ENCODE data around the gene OCSTAMP.

The OCSTAMP gene

DNA sequence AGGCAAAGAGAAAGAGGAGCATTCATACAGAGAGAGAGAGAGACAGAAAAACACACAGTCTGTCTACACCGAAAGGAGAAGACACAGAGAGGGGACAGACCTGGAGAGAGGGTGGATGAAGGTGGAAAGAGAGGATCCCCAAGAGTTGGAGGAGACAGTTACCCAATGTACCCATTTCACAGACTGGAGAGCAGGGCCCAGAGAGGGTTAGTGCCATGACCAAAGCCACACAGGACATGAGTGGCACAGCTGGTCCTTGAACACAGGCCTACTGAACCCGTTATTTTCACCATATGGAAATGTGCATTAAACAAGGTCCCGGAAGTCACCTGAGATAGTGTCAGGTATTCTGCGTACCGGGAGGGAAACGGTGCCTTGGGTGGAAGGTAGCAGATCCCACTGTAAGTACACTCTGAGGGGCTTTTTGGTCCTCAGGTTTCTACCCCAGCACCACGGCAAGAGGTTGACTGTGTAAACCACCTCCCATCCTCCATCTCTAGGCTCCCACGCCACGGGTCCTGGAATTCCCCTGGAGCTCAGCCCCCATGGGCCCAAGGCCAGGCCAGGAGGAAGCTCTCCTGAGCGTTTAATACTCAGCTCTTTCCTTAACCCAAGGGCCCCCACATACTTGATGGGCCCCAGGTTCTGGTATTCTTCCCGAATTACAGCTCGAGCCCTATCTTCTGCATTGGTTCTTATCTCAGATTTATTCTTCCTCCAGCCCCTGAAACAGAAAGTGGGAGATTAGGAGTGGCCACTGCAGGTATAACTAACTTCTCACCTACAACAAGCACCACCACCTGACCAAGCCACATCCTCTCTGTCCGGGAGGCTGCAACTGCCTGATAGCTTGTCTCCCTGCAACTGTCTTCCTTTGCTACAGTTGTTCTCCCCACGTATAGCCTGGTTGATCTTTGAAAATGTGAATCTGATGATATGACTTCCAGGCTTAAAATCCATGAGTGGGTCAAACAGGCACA lies 38.4 kb upstream of the OCSTAMP start:
- TF ChIP-seq, protein P1, sequence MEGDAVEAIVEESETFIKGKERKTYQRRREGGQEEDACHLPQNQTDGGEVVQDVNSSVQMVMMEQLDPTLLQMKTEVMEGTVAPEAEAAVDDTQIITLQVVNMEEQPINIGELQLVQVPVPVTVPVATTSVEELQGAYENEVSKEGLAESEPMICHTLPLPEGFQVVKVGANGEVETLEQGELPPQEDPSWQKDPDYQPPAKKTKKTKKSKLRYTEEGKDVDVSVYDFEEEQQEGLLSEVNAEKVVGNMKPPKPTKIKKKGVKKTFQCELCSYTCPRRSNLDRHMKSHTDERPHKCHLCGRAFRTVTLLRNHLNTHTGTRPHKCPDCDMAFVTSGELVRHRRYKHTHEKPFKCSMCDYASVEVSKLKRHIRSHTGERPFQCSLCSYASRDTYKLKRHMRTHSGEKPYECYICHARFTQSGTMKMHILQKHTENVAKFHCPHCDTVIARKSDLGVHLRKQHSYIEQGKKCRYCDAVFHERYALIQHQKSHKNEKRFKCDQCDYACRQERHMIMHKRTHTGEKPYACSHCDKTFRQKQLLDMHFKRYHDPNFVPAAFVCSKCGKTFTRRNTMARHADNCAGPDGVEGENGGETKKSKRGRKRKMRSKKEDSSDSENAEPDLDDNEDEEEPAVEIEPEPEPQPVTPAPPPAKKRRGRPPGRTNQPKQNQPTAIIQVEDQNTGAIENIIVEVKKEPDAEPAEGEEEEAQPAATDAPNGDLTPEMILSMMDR (IDR thresholded peaks at IDR 0.05; ENCODE audit: low read depth, low read length, missing control alignments): no peak
- DNase-seq (ENCODE audit: low read depth): no peak
- no peak overlapping the region for H3K4me3 ChIP-seq (ENCODE audit: low read depth, low read length)

DNA sequence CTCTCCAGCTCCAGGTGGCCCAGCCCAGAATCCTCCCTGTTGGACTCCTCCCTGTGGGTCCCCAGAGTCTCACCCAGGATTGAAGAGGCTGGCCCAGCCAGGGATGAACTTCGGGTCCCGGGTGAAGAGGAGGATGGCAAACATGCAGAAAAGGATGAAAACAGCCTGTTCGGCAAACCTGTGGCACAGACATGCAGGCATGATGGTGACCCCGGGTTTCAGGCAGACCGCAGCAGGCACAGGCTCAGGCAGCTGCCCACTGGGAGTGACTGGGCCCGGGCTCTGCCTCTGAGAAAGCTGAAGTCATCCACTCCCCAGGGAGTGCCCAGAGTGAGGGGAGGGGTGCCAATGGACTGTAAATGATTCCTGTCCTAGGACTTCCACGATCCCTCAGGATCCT lies 37.5 kb upstream of the OCSTAMP start:
- TF ChIP-seq, protein P1 (IDR thresholded peaks at IDR 0.05; ENCODE audit: low read depth, low read length, missing control alignments): no peak
- no peak for DNase-seq (ENCODE audit: low read depth)

DNA sequence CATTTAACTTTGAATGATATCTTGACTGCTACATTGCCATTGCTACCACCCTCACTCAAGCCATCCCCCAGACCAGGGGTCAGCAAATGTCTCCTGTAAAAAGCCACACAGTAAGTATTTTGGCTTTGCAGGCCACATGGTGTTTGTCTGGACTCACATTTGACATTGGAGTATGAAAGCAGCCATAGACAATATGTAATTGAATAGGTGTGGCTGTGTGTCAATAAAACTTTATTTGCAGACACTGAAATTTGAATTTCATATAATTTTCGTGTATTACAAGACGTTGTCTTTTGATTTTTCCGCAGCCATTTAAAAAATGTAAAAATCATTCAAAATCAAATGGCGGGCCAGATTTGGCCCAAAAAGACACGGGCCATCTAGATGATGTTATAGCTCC lies 36.3 kb upstream of the OCSTAMP start:
- no peak for DNase-seq (ENCODE audit: low read depth)
- TF ChIP-seq, protein P1 (IDR thresholded peaks at IDR 0.05; ENCODE audit: low read depth, low read length, missing control alignments): no peak
- no peak overlapping the region for H3K4me3 ChIP-seq (ENCODE audit: low read depth, low read length)

More for the DNA sequence above, 37.5 kb upstream of the OCSTAMP start:
- no peak overlapping the region for H3K4me3 ChIP-seq (ENCODE audit: low read depth, low read length)

DNA sequence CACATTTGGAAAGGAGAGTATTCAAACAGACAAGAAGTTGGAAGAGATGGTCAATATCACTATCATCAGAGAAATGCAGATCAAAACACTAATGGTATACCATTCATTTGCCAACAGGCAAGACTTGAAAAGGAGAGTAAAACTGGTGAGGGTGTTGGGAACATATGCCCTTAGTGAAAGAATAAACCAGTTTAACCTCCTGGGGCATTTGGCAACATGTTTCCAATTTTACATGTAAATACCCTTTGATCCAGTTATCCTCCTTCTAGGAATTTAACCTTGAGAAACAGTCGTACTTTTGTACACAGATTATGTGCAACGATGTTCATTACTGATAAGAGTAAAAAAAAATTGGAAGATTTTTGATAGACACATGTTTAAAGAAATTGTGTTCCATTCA lies 34.1 kb upstream of the OCSTAMP start:
- TF ChIP-seq, protein P1 (IDR thresholded peaks at IDR 0.05; ENCODE audit: low read depth, low read length, missing control alignments): no peak
- no peak overlapping the region for H3K4me3 ChIP-seq (ENCODE audit: low read depth, low read length)
- no peak for DNase-seq (ENCODE audit: low read depth)

DNA sequence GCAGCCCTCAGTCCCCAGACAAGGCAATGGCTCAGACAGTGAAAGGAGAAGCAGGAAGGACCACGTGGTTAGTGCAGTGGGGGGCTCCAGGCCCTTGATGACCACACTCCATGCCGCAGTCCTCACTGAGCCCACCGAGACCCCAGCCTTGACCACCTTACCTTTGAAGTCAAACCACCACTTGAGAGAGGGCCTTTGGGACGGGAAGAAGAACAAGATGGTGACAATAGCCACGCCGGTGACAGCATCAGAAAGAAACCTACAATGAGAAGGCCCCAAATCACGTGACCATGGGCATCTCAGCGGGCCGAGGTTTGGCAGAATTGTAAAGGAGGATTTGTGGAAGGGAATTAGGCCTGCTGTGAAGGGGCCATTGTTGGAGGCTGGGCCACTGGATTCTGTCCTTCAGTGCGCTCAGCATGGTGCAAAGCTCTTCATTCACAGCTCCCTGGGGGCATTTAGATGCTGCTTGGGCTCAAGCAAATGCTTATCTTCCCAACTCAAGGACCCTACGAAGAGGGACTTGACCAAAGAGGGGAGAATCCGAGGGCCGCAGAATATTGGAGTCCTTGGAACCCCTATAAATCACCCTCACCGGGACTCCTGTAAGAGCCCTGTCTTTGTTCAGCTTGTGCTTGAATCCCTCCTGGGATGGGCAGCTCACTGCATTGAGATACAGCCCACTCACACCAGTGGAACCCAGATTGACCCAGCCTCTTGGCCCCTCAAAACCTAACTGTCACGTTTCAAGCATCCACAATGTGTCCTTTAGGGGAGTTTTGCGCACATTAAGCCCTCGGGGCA lies 33.2 kb upstream of the OCSTAMP start:
- TF ChIP-seq, protein P1 (IDR thresholded peaks at IDR 0.05; ENCODE audit: low read depth, low read length, missing control alignments): no peak
- DNase-seq (ENCODE audit: low read depth): no peak
- no peak overlapping the region for H3K4me3 ChIP-seq (ENCODE audit: low read depth, low read length)

DNA sequence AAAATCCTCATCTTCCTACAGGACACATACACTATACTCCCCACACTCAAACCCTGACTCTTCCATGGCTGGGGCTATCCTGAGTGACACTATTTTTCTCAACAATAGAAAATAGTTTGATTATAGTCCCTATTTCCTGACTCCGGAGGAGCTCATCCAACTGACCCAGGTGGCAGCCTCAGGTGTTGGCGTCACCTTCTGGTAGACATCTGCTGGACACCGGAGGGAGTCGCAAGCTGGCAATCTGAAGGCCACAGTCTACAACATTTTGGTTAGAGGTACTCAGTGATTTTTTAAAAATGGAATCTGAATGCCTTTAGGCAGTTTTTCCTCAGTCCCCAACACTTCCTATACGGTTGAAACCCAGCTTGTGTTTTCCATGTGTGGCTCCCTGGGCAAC lies 32.2 kb upstream of the OCSTAMP start:
- TF ChIP-seq, protein P1 (IDR thresholded peaks at IDR 0.05; ENCODE audit: low read depth, low read length, missing control alignments): no peak
- DNase-seq (ENCODE audit: low read depth): no peak
- no peak overlapping the region for H3K4me3 ChIP-seq (ENCODE audit: low read depth, low read length)

Data from GM12864 (cell line).